ENCODE measurements around the gene SETSIP. TPM values are rescaled to one million over a fixed set of nuclear protein-coding genes. Genes with fewer than 3 reads are reported as not detected.

The SETSIP gene
- total RNA-seq, 1 experiment from 2014 or later, result not detected

Other genes starting within 250 kb of the SETSIP start
- 12.2 and 15.2 TPM in 2 replicates for gene TGFBR3, start 189.3 kb downstream of the SETSIP start, total RNA-seq (2022)
- not detected in 2 replicates for gene BRDT, start 126.0 kb downstream of the SETSIP start, total RNA-seq (2022)
- gene EPHX4, start 45.4 kb downstream of the SETSIP start, total RNA-seq (2022), result 0.56 and 0.68 TPM in 2 replicates
- gene BTBD8, start 4.9 kb upstream of the SETSIP start, total RNA-seq (2022), result 1.1 and 1.3 TPM in 2 replicates
- gene C1orf146, start 142.5 kb upstream of the SETSIP start, total RNA-seq (2022), result not detected in 2 replicates
- 12.3 and 12.9 TPM in 2 replicates for gene GLMN, start 223.6 kb upstream of the SETSIP start, total RNA-seq (2022)
- gene RPAP2, start 223.6 kb upstream of the SETSIP start, total RNA-seq (2022), result 15.5 and 16.8 TPM in 2 replicates